GM12872 (cell line): ENCODE data around the gene GSTO2.

ENCODE experiments used
- TF ChIP-seq, protein P1 (sequence below): IDR thresholded peaks from 3 replicates; pipeline ENCODE4 v1.5.1; 2011; ENCODE audit warnings: low read depth, mild to moderate bottlenecking, low read length, moderate library complexity; ENCODE audit not compliant: insufficient read depth

The GSTO2 gene

DNA sequence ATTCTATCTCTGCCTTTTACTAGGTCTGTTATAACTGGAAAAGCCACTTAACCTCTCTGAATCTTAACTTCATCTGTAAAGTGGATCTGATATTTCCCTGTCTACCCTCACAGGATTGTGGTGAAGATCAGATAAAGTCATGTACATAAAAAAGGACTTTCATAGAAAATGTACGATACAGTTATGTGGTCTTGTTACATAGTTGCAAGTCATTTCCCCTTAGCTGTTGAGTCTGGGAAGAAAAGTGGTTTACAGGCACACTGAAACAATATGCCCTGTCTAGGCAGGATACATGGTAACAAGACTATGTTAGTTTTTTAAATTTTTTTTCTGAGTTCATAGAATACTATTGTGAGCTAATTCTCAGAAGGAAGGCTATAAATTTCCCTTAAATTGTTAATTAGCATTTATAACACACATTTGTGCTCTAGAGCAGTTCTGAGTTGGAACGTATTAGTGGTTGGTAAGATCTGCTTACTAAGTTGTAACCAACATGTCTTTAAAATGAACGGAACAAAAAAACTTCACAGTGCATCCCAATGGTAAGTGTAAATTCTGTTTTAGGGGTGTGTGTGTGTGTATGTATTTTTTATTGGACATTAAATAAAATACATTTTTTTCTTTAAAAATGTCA, 21.4 kb upstream of the GSTO2 start:
- TF ChIP-seq, protein P1, sequence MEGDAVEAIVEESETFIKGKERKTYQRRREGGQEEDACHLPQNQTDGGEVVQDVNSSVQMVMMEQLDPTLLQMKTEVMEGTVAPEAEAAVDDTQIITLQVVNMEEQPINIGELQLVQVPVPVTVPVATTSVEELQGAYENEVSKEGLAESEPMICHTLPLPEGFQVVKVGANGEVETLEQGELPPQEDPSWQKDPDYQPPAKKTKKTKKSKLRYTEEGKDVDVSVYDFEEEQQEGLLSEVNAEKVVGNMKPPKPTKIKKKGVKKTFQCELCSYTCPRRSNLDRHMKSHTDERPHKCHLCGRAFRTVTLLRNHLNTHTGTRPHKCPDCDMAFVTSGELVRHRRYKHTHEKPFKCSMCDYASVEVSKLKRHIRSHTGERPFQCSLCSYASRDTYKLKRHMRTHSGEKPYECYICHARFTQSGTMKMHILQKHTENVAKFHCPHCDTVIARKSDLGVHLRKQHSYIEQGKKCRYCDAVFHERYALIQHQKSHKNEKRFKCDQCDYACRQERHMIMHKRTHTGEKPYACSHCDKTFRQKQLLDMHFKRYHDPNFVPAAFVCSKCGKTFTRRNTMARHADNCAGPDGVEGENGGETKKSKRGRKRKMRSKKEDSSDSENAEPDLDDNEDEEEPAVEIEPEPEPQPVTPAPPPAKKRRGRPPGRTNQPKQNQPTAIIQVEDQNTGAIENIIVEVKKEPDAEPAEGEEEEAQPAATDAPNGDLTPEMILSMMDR = no peak

DNA sequence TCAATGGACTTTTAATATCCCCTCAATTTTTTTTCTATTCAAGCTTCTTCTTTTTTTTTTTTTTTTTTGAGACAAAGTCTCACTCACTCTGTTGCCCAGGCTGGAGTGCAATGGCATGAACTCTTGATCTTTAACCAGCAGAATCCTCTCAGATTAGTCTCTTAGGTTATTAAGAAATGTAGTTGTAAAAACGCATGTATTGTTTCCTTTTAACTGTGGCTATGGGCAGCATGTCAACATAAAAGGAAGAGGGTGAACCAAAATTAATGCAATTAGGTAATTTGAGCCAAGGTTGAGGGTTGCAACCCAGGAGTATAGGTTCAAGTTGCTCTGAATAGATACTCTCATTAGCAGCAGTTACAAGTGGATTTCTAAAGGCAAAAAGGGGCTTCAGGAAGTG, 18.6 kb upstream of the GSTO2 start:
- TF ChIP-seq, protein P1 = no peak

DNA sequence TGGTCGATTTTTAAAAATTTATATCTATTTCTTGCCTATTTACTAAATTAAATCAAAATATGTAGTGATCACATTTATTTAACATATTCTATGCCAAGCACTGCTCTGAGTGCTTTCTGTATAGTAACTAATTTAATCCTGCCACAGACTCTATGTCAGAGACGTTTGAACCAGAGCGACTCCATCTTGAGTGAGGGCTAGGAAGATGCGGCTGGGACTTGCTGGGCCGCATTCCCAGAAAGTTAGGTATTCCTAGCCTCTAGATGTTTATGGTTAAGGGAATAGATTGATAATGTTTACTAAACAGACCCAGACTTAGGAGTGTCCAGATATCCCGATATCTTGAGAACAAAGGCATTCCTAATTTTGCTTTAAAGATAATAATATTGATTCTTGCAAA, 17.5 kb upstream of the GSTO2 start:
- TF ChIP-seq, protein P1 = no peak

DNA sequence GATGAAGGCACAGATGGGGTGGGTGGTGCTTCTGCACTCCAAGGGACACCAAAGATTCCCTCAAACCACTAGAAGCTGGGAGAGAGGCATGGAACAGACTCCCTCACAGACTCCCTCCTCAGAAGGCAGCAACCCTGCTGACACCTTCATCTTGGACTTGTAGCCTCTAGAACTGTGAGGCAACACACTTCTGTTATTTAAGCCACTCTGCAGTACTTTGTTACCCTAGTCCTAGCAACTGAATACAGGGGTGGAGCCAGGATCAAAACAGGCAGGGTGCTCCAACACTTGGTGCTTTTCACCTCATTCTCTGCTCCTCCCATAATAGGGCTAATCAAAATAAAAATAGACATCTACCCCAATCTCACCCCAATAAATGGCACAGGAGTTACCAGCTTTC, 16.6 kb upstream of the GSTO2 start:
- TF ChIP-seq, protein P1 = no peak

DNA sequence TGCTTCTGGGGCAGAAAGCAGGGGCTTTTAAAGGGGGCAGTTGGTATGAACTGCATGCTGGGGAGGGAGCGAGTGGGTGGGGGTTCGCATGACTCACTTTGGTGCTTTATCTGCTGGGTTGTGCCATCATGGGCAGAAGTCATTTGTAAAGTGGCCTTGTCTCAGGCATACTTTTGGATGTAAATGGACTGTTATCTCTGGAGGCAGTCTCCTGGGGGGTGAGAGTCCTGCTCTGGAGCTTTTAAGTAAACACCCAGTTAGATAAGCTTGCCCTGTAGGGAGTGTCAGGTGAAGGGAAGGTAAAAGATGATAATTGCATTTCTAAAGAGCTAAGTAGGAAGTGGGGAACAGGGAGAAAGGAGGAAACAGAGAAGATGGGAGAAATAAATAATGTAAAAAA, 15.9 kb upstream of the GSTO2 start:
- TF ChIP-seq, protein P1 = no peak

DNA sequence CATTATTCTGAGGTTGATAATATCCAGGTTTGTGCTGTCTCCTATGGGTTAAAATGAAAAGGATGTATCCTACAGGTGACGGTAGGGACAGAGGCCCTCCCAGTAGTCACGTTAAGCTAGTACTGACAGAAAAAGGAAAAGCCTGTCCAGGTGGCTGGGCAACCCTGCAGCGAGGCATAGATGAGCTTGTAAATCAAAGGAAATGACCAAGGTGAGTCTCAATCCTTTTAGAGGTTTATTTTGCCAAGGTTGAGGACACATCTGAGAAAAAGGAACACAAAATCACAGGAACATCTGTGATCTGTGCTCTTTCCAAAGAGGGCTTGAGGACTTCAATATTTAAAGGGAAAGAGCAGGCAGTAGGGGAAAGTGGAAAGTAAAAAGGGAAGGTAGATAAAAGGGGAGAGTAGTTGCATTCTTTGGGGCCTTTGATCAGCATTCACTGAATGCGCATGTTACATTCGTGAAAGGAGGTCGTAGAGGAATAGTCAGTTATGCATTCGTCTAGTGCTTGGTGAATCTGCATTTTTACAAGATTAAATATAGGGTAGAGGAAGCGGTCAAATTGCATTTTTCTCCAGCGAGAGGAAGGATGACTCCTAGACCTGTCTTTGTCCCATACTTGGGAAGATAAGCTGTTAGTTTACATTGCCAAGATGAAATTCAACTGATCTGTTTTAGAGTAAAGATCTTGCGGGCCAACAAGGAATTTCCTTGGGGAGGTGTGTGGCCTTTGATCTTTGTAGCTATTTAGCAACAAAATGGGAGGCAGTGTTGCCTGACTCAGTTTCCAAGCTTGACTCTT, 15.2 kb upstream of the GSTO2 start:
- TF ChIP-seq, protein P1 = no peak

DNA sequence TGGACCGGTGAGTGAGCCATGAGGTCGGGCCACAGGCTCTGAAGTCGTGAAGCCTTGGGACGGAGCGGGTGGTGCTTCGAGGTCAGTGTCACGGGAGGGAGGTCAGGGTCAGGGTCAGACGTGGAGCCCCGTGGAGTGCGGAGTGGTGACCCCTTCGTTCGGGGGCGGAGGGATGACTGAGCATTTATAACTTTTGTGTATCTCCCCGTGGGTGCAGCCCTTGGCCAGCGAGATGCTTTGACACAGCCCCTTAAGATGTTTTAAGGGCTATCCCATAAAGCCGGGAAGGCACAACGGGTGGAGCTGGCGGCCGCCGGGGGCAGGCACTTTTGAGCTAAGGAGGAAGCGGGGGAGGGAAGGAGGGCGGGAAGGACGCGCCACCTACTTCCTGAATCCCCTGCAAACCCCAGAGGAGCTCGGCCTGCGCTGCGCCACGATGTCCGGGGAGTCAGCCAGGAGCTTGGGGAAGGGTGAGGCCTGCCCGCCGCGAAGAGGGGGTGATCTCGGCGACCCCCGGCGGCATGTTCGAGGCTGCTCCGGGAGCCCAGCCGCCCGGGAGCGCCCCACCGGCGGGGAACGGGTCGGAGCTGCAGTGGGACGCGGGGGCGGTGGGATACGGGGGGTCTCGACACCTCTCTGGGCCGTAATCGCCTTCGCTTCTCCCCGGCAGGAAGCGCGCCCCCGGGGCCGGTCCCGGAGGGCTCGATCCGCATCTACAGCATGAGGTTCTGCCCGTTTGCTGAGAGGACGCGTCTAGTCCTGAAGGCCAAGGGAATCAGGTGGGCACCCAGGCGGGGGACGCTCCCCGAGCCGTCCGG, 14.3 kb upstream of the GSTO2 start, which contains the start of gene GSTO1:
GSTO1 (plus strand) TSS at position 400 of the 818 bp plus-strand sequence; CDS start at position 437, 37 bp downstream.
- TF ChIP-seq, protein P1 = no peak
